Large intestine (tissue), 3 donors: ENCODE measurements around the gene SETD5. TPM values are rescaled to one million over a fixed set of nuclear protein-coding genes. Genes with fewer than 3 reads are reported as not detected.

ENCODE experiments used
- DNase-seq, 2 donors: peaks; one replicate each; pipeline versions ENCODE4 v3.0.0 to v3.0.0-alpha.2; 2013
- H3K27ac ChIP-seq: one replicate; pipeline ENCODE4 v1.5.1; 2013; ENCODE audit warnings: low read length
- H3K27me3 ChIP-seq: 2 replicates; pipeline ENCODE4 v1.6.1; 2013; ENCODE audit warnings: low read length; ENCODE audit not compliant: control insufficient read depth, insufficient read depth
- H3K36me3 ChIP-seq: 2 replicates; pipeline ENCODE4 v1.6.1; 2013; ENCODE audit warnings: low read length; ENCODE audit not compliant: control insufficient read depth, insufficient read depth
- H3K4me1 ChIP-seq: one replicate; pipeline ENCODE4 v1.6.1; 2013; ENCODE audit warnings: low read length; ENCODE audit not compliant: control insufficient read depth, insufficient read depth
- H3K4me3 ChIP-seq: one replicate; pipeline ENCODE4 v1.5.1; 2013; ENCODE audit warnings: low read length
- H3K9me3 ChIP-seq: one replicate; pipeline ENCODE4 v1.6.1; 2013; ENCODE audit warnings: mild to moderate bottlenecking, low read depth, low read length, moderate library complexity; ENCODE audit not compliant: control insufficient read depth
- WGBS: methylation state at CpG from one replicate; pipeline ENCODE4 v1.1.5; 2013; ENCODE audit warnings: low lambda C conversion rate; ENCODE audit not compliant: insufficient coverage; 5-methylcytosine and 5-hydroxymethylcytosine counted together
- polyA plus RNA-seq: library from polyadenylated mRNA; unstranded; fragments of 120-200 nt; gene quantifications from one replicate; pipeline ENCODE4 v1.2.1, GENCODE V29; 2013

The SETD5 gene
- polyA plus RNA-seq, 1 donor = 102 TPM

DNA sequence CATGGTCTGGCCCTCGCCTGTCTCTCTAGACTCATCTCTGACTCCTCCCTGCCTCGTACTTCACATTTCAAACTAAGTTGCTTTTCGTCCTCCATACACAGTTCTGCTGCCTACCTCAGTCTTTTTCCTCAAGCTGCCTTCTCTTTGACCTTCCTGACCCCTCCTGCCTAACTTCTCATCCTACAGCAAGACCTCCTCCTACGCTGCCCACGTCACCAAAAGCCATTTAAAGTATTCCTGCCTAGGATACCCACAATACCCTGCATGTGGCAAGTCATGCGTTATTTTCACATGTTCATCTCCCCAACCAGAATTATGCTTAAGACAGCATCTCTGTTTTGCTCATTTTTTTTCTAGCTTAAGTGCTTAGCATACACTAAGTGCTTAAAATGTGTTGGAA lies 99.5 kb downstream of the SETD5 start:
- Histone ChIP-seq H3K9me3 (no peaks in the 10 kb centered on the region), H3K27ac (no peak overlapping the region), H3K4me3 (no peak overlapping the region), H3K27me3 (peaks cover 36% of the 10 kb centered on the region), H3K36me3 (no peaks in the 10 kb centered on the region), H3K4me1 (no peaks in the 10 kb centered on the region)
- WGBS = 77% methylated on average over 6 of the region's 6 CpGs
- no peak for DNase-seq

- no CpG with 5 or more reads among the region's 8 CpGs for WGBS
- Histone ChIP-seq H3K27me3 (peaks cover 39% of the 10 kb centered on the region), H3K9me3 (no peaks in the 10 kb centered on the region), H3K36me3 (no peaks in the 10 kb centered on the region), H3K4me3 (no peak overlapping the region), H3K4me1 (no peaks in the 10 kb centered on the region), H3K27ac (no peak overlapping the region)
- DNase-seq = no peak
Observed at GRCh38 chr3:9497821-9498565, 100.6 kb downstream of the SETD5 start.

- no peak overlapping the region for H3K4me3 ChIP-seq
- H3K27me3 ChIP-seq = peaks cover 39% of the 10 kb centered on the region
- WGBS = no CpG with 5 or more reads among the region's 6 CpGs
- no peaks in the 10 kb centered on the region for H3K4me1 ChIP-seq
- no peaks in the 10 kb centered on the region for H3K36me3 ChIP-seq
- no peaks in the 10 kb centered on the region for H3K9me3 ChIP-seq
- no peak overlapping the region for H3K27ac ChIP-seq
- no peak for DNase-seq
Observed at GRCh38 chr3:9498781-9499180, 101.4 kb downstream of the SETD5 start.

DNA sequence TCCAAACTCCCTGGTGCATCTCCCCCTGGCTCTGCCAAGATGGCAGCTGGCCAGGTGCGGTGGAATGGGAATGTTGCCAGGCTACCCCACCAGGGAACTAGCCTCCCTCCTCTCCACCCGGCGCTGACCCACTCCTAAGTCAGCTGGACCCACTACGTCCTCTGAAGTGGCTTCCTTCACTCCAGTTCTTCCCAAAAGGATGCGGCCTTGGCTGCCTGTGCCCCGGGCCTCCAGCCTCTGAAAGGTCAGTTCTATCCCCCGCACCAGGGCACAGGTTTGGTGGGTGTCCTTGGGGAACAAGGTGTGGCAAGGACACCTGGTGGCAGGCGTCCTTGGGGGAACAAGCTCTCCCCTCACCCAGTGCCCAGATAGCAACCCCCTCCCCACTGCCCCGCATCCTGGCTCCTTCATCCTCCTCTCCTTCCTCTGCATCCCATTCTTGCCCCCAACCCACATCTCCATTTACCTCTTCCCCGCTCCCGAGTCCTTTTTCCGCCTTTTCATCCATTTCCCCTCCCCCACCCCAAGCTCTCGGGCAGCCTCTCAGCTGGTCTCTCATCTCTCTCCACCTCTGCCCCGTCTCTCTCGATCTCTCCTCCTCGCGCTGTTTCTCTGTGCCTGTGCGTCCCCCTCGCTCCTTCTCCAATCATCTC lies 102.2 kb downstream of the SETD5 start:
- Histone ChIP-seq H3K27ac (no peak overlapping the region), H3K27me3 (peaks cover 39% of the 10 kb centered on the region), H3K36me3 (no peaks in the 10 kb centered on the region), H3K4me1 (no peaks in the 10 kb centered on the region), H3K9me3 (no peaks in the 10 kb centered on the region), H3K4me3 (no peak overlapping the region)
- 11% methylated on average over 3 of the region's 19 CpGs for WGBS
- no peak for DNase-seq

DNA sequence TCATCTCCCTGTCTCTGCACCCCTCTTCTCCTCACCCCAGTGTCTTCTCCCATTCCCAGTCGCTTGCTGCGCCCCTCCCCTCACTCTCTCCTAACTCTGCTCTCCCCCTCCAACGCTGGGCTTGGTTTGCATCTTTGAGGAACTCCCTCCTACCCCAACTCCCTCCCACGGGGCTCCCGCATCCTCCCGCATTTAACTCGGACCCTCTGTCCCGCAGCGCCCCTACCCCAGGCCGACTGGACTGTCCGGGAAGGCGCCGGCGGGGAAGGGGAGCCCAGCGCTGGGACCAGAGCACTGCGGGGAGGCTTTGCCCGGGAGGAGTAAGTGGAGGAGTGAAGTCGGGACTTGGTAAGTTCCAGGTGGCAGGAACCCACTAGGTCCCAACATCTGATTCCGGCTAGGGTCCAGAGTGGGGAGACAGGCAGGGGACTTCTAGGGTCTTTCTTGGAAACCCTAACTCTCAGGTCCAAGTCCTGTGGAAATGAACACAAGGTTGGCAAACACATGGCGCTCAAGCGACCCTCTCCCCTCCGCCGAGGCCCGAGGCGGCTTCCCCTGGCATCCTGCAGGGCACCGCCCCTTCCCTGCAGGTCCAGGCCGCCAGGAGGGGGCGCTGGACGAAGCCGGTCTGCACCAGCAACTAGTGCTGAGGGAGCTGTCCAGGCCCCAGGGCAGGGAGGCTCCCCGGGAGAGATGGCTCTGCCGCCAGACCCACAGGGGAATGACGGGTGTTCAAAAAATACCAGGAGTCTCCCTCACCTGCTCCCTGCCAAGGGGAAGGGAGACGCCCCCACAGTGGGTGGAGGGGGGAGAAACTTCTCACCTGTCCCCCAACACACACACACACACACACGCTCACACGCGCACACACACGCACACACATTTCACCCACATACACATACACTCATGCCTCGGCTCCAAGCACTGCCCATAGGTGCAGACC lies 103.0 kb downstream of the SETD5 start:
- H3K4me1 ChIP-seq = no peaks in the 10 kb centered on the region
- no peak overlapping the region for H3K27ac ChIP-seq
- H3K9me3 ChIP-seq = no peaks in the 10 kb centered on the region
- no peaks in the 10 kb centered on the region for H3K36me3 ChIP-seq
- WGBS = 0% methylated on average over 2 of the region's 39 CpGs
- H3K4me3 ChIP-seq = no peak overlapping the region
- peaks cover 39% of the 10 kb centered on the region for H3K27me3 ChIP-seq
- peak; percentile 41 to 44 for DNase-seq

DNA sequence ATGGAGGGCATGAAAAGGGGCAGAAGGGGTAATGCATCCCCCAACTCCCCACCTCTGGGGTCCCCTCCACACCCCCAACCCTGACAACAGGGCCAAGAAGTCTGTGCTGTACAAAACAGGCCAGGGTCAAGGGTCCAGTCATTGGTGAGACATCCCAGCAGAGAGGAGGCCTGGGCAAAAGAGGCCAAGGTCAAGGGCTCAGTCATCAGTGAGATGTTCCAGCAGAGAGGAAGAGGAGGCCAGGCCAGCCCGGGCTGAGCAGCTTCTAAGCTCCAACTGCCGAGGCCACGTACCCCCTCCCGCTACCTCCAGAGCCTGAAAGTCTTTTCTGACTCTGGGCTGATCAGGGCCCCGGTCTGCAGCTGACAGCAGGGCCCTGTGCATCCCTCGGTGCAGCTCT lies 103.8 kb downstream of the SETD5 start:
- DNase-seq = no peak
- Histone ChIP-seq H3K4me1 (no peaks in the 10 kb centered on the region), H3K4me3 (no peak overlapping the region), H3K9me3 (no peaks in the 10 kb centered on the region), H3K27me3 (peaks cover 41% of the 10 kb centered on the region), H3K36me3 (no peaks in the 10 kb centered on the region), H3K27ac (no peak overlapping the region)
- WGBS = 50% methylated on average over 2 of the region's 6 CpGs

DNA sequence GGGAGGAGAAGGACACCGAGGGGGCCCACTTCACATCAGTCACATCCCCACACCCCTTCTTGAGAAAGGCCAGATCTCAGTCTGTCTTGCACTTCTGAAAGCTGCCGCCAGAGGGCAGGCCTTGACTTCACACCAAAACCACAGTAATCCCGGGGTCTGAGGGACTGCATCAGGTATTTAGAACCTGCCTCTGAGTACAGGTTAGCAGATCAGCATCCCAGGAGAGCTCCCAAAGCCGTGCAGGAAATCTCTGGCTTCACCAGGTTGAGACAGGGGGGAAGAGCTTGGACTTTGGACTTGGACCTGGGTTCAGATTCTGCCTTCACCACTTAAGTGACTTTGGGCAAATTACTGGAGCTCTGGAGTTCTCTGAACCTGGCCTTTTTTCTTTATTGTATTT lies 105.9 kb downstream of the SETD5 start:
- no peak overlapping the region for H3K27ac ChIP-seq
- peak; percentile 42 to 48 for DNase-seq
- WGBS = no CpG with 5 or more reads among the region's 4 CpGs
- H3K4me1 ChIP-seq = no peaks in the 10 kb centered on the region
- H3K36me3 ChIP-seq = no peaks in the 10 kb centered on the region
- H3K9me3 ChIP-seq = no peaks in the 10 kb centered on the region
- H3K27me3 ChIP-seq = peaks cover 54% of the 10 kb centered on the region
- no peak overlapping the region for H3K4me3 ChIP-seq

GRCh38 chr3:9507586-9508578 lies 110.5 kb downstream of the SETD5 start:
- Histone ChIP-seq H3K27ac (no peak overlapping the region), H3K4me1 (no peaks in the 10 kb centered on the region), H3K4me3 (no peak overlapping the region), H3K36me3 (no peaks in the 10 kb centered on the region), H3K27me3 (peaks cover 36% of the 10 kb centered on the region), H3K9me3 (peaks cover 2% of the 10 kb centered on the region)
- no peak for DNase-seq
- no CpG with 5 or more reads among the region's 14 CpGs for WGBS

DNA sequence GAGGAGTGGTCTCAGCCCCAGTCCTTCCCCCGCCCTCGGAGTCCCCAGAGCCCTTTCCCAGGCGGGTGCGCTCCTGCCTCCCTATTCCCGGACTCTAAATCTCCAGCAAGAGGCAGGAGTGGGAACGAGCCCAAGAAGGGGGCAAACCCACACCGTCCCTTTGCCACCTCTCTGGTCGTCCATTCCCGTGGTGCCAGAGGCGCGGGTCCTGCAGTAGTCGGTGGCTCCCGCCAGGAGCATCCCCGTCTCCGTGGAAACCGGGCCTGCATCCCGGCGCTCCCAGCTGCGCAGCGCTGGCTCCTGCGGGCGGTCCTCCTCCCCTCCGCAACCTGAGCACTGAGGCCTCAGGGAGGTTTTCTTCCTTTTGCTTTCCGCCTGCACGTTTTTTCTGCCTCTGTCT lies 111.4 kb downstream of the SETD5 start:
- Histone ChIP-seq H3K27ac (no peak overlapping the region), H3K27me3 (peaks cover 36% of the 10 kb centered on the region), H3K9me3 (peaks cover 2% of the 10 kb centered on the region), H3K36me3 (no peaks in the 10 kb centered on the region), H3K4me1 (no peaks in the 10 kb centered on the region), H3K4me3 (no peak overlapping the region)
- WGBS = 16% methylated on average over 3 of the region's 25 CpGs
- no peak for DNase-seq
